ENCODE data around the gene AKAP6.

AKAP6 gene

GRCh38 chr14:32565256-32565655 lies 236.2 kb downstream of the AKAP6 start:
- Histone ChIP-seq H2AFZ (ENCODE audit: low read depth) (no peak overlapping the region), H3K4me2 (no peak overlapping the region), H3K4me3 (IDR thresholded peaks at IDR 0.05; ENCODE audit: insufficient read depth, low read depth, low read length) (no peak overlapping the region), H3K27me3 (ENCODE audit: insufficient read depth, low read depth) (no peaks in the 10 kb centered on the region), H4K20me1 (ENCODE audit: insufficient read depth) (no peaks in the 10 kb centered on the region), H3K9ac (no peak overlapping the region), H3K79me2 (ENCODE audit: insufficient read depth, low read depth) (no peaks in the 10 kb centered on the region), H3K27ac (no peak overlapping the region), H3K36me3 (ENCODE audit: insufficient read depth) (no peaks in the 10 kb centered on the region), H3K4me1 (ENCODE audit: low read depth, poor library complexity, severe bottlenecking) (no peaks in the 10 kb centered on the region)
- TF ChIP-seq CTCF (conservative IDR thresholded peaks at IDR 0.05; ENCODE audit: low read depth, low read length) = no peak

- no peak for TF ChIP-seq CTCF (conservative IDR thresholded peaks at IDR 0.05; ENCODE audit: low read depth, low read length)
- Histone ChIP-seq H3K4me2 (no peak overlapping the region), H3K27me3 (ENCODE audit: insufficient read depth, low read depth) (no peaks in the 10 kb centered on the region), H3K4me1 (ENCODE audit: low read depth, poor library complexity, severe bottlenecking) (no peaks in the 10 kb centered on the region), H3K27ac (no peak overlapping the region), H3K4me3 (IDR thresholded peaks at IDR 0.05; ENCODE audit: insufficient read depth, low read depth, low read length) (no peak overlapping the region), H3K36me3 (ENCODE audit: insufficient read depth) (no peaks in the 10 kb centered on the region), H2AFZ (ENCODE audit: low read depth) (no peak overlapping the region), H4K20me1 (ENCODE audit: insufficient read depth) (no peaks in the 10 kb centered on the region), H3K9ac (no peak overlapping the region), H3K79me2 (ENCODE audit: insufficient read depth, low read depth) (no peaks in the 10 kb centered on the region)
Observed at GRCh38 chr14:32567543-32568384, 238.7 kb downstream of the AKAP6 start.

GRCh38 chr14:32571551-32571950 lies 242.5 kb downstream of the AKAP6 start:
- H3K79me2 ChIP-seq (ENCODE audit: insufficient read depth, low read depth) = no peaks in the 10 kb centered on the region
- no peaks in the 10 kb centered on the region for H3K36me3 ChIP-seq (ENCODE audit: insufficient read depth)
- TF ChIP-seq CTCF (conservative IDR thresholded peaks at IDR 0.05; ENCODE audit: low read depth, low read length) = no peak
- H3K4me2 ChIP-seq = no peak overlapping the region
- no peak overlapping the region for H3K9ac ChIP-seq
- no peak overlapping the region for H3K27ac ChIP-seq
- H3K27me3 ChIP-seq (ENCODE audit: insufficient read depth, low read depth) = no peaks in the 10 kb centered on the region
- no peak overlapping the region for H2AFZ ChIP-seq (ENCODE audit: low read depth)
- H4K20me1 ChIP-seq (ENCODE audit: insufficient read depth) = no peaks in the 10 kb centered on the region
- no peak overlapping the region for H3K4me3 ChIP-seq (IDR thresholded peaks at IDR 0.05; ENCODE audit: insufficient read depth, low read depth, low read length)
- H3K4me1 ChIP-seq (ENCODE audit: low read depth, poor library complexity, severe bottlenecking) = no peaks in the 10 kb centered on the region

GRCh38 chr14:32571995-32572866 lies 243.1 kb downstream of the AKAP6 start:
- no peak overlapping the region for H3K27ac ChIP-seq
- no peak overlapping the region for H2AFZ ChIP-seq (ENCODE audit: low read depth)
- H3K4me1 ChIP-seq (ENCODE audit: low read depth, poor library complexity, severe bottlenecking) = no peaks in the 10 kb centered on the region
- no peaks in the 10 kb centered on the region for H3K27me3 ChIP-seq (ENCODE audit: insufficient read depth, low read depth)
- H3K4me2 ChIP-seq = no peak overlapping the region
- no peak overlapping the region for H3K9ac ChIP-seq
- no peaks in the 10 kb centered on the region for H3K36me3 ChIP-seq (ENCODE audit: insufficient read depth)
- H4K20me1 ChIP-seq (ENCODE audit: insufficient read depth) = no peaks in the 10 kb centered on the region
- H3K4me3 ChIP-seq (IDR thresholded peaks at IDR 0.05; ENCODE audit: insufficient read depth, low read depth, low read length) = no peak overlapping the region
- H3K79me2 ChIP-seq (ENCODE audit: insufficient read depth, low read depth) = no peaks in the 10 kb centered on the region
- TF ChIP-seq CTCF (conservative IDR thresholded peaks at IDR 0.05; ENCODE audit: low read depth, low read length) = no peak

Measured in KMS-11 (cell line).